ENCODE data around the gene DHDDS. TPM values are rescaled to one million over a fixed set of nuclear protein-coding genes. Genes with fewer than 3 reads are reported as not detected.

The DHDDS gene
- total and polyA plus RNA-seq, 2 of the 13 experiments (the other 11 are each of a cell fraction or from before 2014, with no cell fraction given), result 18.9 to 28.3 TPM

DNA sequence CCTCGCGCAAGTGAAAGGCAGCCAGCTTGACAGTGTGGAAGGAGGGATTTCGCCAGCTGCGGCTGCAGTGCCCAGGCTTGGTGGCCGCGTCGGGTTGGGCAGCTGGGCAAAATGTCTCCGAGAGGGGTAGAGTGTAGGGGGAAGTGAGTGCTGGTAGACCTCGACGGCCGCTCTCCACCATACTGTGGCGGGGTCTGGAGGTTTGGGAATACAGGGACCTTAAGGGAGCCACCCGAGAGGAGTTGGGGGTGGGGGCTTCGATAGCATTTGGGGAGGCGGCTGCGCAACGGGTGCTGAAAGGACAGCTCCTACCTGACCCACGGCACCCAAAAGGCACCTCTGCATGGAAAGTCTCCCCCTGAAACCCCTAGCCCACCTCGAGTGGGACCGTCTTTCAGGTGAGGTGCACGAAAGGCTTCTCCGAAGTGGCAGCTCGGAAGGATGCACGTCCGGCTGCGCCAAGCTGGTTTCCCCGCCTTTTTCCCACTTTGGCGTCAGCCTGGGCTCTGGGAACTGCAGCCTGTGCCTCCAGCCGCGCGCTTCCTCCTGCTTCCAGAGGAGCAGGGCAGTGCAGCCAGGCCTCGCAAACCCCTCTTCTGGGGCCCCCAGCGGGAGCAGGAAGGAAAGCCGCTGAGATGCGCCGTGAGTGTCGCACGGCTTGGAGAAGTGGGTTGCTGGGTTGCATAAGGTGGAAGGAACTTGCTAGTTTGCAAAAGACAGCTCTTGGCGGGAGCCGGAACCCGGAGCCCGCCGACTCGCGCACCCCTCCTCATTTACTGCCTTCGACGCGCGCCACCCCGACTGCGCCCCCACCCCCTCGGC lies 39.6 kb downstream of the DHDDS start (continued):
- TF ChIP-seq, protein P1, sequence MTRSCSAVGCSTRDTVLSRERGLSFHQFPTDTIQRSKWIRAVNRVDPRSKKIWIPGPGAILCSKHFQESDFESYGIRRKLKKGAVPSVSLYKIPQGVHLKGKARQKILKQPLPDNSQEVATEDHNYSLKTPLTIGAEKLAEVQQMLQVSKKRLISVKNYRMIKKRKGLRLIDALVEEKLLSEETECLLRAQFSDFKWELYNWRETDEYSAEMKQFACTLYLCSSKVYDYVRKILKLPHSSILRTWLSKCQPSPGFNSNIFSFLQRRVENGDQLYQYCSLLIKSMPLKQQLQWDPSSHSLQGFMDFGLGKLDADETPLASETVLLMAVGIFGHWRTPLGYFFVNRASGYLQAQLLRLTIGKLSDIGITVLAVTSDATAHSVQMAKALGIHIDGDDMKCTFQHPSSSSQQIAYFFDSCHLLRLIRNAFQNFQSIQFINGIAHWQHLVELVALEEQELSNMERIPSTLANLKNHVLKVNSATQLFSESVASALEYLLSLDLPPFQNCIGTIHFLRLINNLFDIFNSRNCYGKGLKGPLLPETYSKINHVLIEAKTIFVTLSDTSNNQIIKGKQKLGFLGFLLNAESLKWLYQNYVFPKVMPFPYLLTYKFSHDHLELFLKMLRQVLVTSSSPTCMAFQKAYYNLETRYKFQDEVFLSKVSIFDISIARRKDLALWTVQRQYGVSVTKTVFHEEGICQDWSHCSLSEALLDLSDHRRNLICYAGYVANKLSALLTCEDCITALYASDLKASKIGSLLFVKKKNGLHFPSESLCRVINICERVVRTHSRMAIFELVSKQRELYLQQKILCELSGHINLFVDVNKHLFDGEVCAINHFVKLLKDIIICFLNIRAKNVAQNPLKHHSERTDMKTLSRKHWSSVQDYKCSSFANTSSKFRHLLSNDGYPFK (CRISPR knock-in tag; IDR thresholded peaks at IDR 0.05; ENCODE audit: borderline replicate concordance), result peak; percentile 42; the same call in 1 of the 2 replicates
- TF ChIP-seq ZNF563 (CRISPR knock-in tag; IDR thresholded peaks at IDR 0.05), result 0 out of 2 replicates have a peak, but pooled peaks have one; percentile 47
- no peak for TF ChIP-seq JDP2 (CRISPR knock-in tag; IDR thresholded peaks at IDR 0.05; ENCODE audit: borderline replicate concordance)
- peak; percentile 23; the same call in 1 of the 2 replicates for TF ChIP-seq ZBTB38 (CRISPR knock-in tag; IDR thresholded peaks at IDR 0.05)
- TF ChIP-seq RXRA (CRISPR knock-in tag; IDR thresholded peaks at IDR 0.05), result peak; percentile 31; the same call in 1 of the 2 replicates
- no peak; the same call in 1 of the 2 replicates for TF ChIP-seq POLR2G (IDR thresholded peaks at IDR 0.05; ENCODE audit: low read depth, low read length)
- TF ChIP-seq SMAD3 (CRISPR knock-in tag; IDR thresholded peaks at IDR 0.05), result no peak
- TF ChIP-seq ZNF430 (CRISPR knock-in tag; IDR thresholded peaks at IDR 0.05), result peak; percentile 3; the same call in 1 of the 2 replicates
- no peak for TF ChIP-seq NR1H2 (CRISPR knock-in tag; IDR thresholded peaks at IDR 0.05; ENCODE audit: borderline replicate concordance, low read depth)
- TF ChIP-seq ZNF883 (CRISPR knock-in tag; IDR thresholded peaks at IDR 0.05; ENCODE audit: not compliant biosample characterization), result peak; percentile 16
- TF ChIP-seq, protein P2, sequence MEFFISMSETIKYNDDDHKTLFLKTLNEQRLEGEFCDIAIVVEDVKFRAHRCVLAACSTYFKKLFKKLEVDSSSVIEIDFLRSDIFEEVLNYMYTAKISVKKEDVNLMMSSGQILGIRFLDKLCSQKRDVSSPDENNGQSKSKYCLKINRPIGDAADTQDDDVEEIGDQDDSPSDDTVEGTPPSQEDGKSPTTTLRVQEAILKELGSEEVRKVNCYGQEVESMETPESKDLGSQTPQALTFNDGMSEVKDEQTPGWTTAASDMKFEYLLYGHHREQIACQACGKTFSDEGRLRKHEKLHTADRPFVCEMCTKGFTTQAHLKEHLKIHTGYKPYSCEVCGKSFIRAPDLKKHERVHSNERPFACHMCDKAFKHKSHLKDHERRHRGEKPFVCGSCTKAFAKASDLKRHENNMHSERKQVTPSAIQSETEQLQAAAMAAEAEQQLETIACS (CRISPR knock-in tag; IDR thresholded peaks at IDR 0.05), result peak; percentile 77
- no peak for TF ChIP-seq ZNF619 (CRISPR knock-in tag; IDR thresholded peaks at IDR 0.05)
- 0 out of 2 replicates have a peak, but pooled peaks have one; percentile 22 for TF ChIP-seq ZNF790 (CRISPR knock-in tag; IDR thresholded peaks at IDR 0.05; ENCODE audit: borderline replicate concordance)
- TF ChIP-seq MAZ (IDR thresholded peaks at IDR 0.05; ENCODE audit: borderline replicate concordance, low read depth, low read length), result no peak
- peak; percentile 26; the same call in 1 of the 2 replicates for TF ChIP-seq MAZ (CRISPR knock-in tag; IDR thresholded peaks at IDR 0.05; ENCODE audit: low read depth)
- no peak for TF ChIP-seq ZSCAN9 (CRISPR knock-in tag; IDR thresholded peaks at IDR 0.05; ENCODE audit: borderline replicate concordance)
- TF ChIP-seq, protein P3, sequence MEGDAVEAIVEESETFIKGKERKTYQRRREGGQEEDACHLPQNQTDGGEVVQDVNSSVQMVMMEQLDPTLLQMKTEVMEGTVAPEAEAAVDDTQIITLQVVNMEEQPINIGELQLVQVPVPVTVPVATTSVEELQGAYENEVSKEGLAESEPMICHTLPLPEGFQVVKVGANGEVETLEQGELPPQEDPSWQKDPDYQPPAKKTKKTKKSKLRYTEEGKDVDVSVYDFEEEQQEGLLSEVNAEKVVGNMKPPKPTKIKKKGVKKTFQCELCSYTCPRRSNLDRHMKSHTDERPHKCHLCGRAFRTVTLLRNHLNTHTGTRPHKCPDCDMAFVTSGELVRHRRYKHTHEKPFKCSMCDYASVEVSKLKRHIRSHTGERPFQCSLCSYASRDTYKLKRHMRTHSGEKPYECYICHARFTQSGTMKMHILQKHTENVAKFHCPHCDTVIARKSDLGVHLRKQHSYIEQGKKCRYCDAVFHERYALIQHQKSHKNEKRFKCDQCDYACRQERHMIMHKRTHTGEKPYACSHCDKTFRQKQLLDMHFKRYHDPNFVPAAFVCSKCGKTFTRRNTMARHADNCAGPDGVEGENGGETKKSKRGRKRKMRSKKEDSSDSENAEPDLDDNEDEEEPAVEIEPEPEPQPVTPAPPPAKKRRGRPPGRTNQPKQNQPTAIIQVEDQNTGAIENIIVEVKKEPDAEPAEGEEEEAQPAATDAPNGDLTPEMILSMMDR (CRISPR knock-in tag; IDR thresholded peaks at IDR 0.05), result 0 out of 2 replicates have a peak, but pooled peaks have one; percentile 11
- TF ChIP-seq FOSL2 (CRISPR knock-in tag; IDR thresholded peaks at IDR 0.05), result no peak
- TF ChIP-seq ZSCAN22 (CRISPR knock-in tag; IDR thresholded peaks at IDR 0.05), result no peak
- TF ChIP-seq, protein P4, sequence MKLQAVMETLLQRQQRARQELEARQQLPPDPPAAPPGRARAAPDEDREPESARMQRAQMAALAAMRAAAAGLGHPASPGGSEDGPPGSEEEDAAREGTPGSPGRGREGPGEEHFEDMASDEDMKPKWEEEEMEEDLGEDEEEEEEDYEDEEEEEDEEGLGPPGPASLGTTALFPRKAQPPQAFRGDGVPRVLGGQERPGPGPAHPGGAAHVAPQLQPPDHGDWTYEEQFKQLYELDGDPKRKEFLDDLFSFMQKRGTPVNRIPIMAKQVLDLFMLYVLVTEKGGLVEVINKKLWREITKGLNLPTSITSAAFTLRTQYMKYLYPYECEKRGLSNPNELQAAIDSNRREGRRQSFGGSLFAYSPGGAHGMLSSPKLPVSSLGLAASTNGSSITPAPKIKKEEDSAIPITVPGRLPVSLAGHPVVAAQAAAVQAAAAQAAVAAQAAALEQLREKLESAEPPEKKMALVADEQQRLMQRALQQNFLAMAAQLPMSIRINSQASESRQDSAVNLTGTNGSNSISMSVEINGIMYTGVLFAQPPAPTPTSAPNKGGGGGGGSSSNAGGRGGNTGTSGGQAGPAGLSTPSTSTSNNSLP (IDR thresholded peaks at IDR 0.05; ENCODE audit: low read depth, low read length), result no peak
- TF ChIP-seq NR3C1 (CRISPR knock-in tag; IDR thresholded peaks at IDR 0.05), result no peak
- TF ChIP-seq ELF3 (CRISPR knock-in tag; IDR thresholded peaks at IDR 0.05), result no peak
